ENCODE measurements around the gene FOXL1.

Gene FOXL1

DNA sequence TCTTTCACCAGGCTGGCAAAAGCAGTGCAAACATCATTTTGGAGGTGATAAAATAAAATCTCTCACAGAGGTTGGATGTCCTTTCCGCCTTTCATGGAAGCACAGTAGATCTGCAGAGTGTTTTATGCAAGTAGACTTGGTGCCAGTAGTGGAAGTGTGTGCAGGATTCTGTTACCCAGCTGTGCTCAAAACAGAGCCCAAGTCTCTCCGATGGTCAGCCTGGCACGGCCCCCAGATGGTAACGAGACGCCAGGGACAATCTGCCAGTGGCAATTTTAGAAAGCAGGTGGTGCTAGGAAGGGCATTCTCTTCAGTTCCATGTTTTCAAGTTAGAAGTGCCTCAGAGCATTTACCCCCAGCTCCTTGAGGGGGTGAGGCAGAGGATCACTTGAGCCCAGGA lies 21.8 kb upstream of the FOXL1 start:
- H3K27ac Mint-ChIP-seq = no peak overlapping the region
- peaks cover 14% of the 10 kb centered on the region for H3K27me3 Mint-ChIP-seq
- peaks cover 26% of the 10 kb centered on the region for H3K4me1 Mint-ChIP-seq (ENCODE audit: low read depth)
- H3K4me3 Mint-ChIP-seq = no peak overlapping the region
- peaks cover 34% of the 10 kb centered on the region for H3K36me3 Mint-ChIP-seq (ENCODE audit: low read depth)
- no peaks in the 10 kb centered on the region for H3K9me3 Mint-ChIP-seq
- intact Hi-C loops (cut with micrococcal nuclease) = no loop called here

- intact Hi-C loops (cut with micrococcal nuclease) = no loop called here
- Mint-ChIP-seq H3K4me3 (no peak overlapping the region), H3K9me3 (no peaks in the 10 kb centered on the region)
Measured at GRCh38 chr16:86557587-86557986, 20.8 kb upstream of the FOXL1 start.

DNA sequence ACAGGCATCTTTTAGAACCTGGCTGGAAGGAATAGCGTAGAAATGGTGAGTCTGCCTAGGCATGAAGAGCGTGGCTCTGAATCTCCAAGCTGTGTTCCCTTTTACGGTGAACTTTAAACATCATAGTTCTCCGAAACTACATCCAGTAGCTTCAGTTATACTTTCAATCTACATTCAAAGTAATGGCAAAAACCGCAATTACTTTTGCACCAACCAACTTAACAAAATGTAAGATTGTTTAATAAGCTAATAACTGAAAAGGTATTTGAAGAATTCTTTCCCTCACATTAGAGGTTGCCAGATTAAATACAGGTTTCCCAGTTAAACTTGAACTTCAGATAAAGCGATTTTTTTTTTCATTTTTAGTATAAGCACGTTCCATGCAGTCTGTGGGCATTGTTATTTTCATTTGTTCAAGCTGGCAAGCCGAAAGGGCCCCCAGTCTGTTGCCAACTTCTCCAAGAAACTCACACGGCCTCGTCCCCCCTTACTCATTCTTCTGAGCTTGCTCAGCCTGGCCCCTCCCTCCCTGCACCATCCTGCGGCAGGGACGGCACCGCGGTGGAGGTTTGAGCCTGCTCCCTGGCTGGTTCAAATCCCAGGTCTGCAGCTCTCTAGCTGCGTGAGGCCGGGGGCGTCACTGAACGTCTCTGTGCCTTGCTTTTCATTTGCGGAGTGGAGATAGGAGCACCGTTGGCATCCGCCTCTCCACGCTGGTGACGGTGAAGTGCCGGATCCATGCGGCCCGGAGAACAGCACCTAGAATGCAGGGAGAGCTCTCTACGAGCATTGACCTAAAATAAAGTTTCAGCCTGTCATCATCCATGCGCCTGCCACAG lies 19.8 kb upstream of the FOXL1 start:
- Mint-ChIP-seq H3K4me1 (ENCODE audit: low read depth) (peaks cover 21% of the 10 kb centered on the region), H3K4me3 (no peak overlapping the region)
- intact Hi-C loops (cut with micrococcal nuclease) = no loop called here

More at GRCh38 chr16:86557587-86557986, 20.8 kb upstream of the FOXL1 start:
- Mint-ChIP-seq H3K27me3 (peaks cover 19% of the 10 kb centered on the region), H3K27ac (no peak overlapping the region), H3K36me3 (ENCODE audit: low read depth) (peaks cover 24% of the 10 kb centered on the region), H3K4me1 (ENCODE audit: low read depth) (peaks cover 23% of the 10 kb centered on the region)

GRCh38 chr16:86559802-86560305 lies 18.5 kb upstream of the FOXL1 start:
- H3K36me3 Mint-ChIP-seq (ENCODE audit: low read depth) = peaks cover 9% of the 10 kb centered on the region
- no peak overlapping the region for H3K27ac Mint-ChIP-seq
- peaks cover 18% of the 10 kb centered on the region for H3K4me1 Mint-ChIP-seq (ENCODE audit: low read depth)
- intact Hi-C loops (cut with micrococcal nuclease) = loop anchor here (5.0 kb wide), 1 partner anchor 717 kb away; no protein-coding TSS in a partner anchor
- no peaks in the 10 kb centered on the region for H3K9me3 Mint-ChIP-seq
- H3K27me3 Mint-ChIP-seq = peaks cover 41% of the 10 kb centered on the region
- no peak overlapping the region for H3K4me3 Mint-ChIP-seq

More for the DNA sequence above, 19.8 kb upstream of the FOXL1 start:
- no peaks in the 10 kb centered on the region for H3K9me3 Mint-ChIP-seq
- no peak overlapping the region for H3K27ac Mint-ChIP-seq
- peaks cover 14% of the 10 kb centered on the region for H3K36me3 Mint-ChIP-seq (ENCODE audit: low read depth)
- H3K27me3 Mint-ChIP-seq = peaks cover 28% of the 10 kb centered on the region

GRCh38 chr16:86562356-86562755 lies 16.0 kb upstream of the FOXL1 start:
- Mint-ChIP-seq H3K4me3 (no peak overlapping the region), H3K27me3 (peaks cover 59% of the 10 kb centered on the region), H3K27ac (no peak overlapping the region), H3K4me1 (ENCODE audit: low read depth) (peaks cover 8% of the 10 kb centered on the region), H3K36me3 (ENCODE audit: low read depth) (no peaks in the 10 kb centered on the region), H3K9me3 (no peaks in the 10 kb centered on the region)
- intact Hi-C loops (cut with micrococcal nuclease) = loop anchor here (5.0 kb wide), 1 partner anchor 715 kb away; no protein-coding TSS in a partner anchor

DNA sequence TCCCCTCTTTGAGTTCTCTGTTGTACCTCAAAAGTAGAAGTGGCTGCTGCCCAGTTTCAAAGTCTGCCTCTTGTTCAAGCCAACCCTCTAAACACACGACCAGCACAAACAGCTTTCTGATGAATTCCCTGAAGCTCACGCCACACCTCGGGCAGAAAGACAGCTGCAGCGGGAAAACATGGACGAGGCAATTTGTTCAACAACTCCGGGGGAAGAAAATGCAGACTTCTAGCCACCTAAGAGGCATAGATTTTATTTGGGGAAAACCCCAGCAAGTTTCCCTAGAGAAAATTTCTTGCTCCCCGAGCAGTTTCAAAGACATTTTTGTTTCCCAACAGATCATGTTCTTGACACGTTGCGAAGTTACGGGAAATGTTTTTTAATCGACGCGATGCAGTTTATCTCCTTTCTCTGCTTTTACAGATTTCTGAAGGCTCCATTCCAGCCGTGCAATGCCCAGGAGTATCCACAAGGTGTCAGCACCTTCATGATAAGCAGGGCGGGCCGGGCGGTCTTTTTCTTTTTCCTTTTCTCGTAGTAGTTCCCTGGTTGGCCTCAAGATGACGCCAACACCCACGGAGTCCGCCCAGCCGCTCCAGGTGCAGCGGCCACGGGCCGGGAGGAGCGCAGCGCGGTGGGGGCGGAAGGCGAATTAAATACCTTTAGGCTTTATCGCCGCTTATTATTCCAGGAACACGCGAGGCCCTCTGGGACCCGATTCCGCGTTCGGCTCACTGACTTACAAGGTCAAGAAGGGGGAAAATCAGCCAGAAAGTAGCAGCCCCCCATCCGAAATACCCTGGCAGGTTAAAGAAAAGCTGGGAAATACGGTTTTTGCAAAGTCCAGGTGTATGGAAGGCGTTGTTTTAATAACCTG lies 14.6 kb upstream of the FOXL1 start:
- intact Hi-C loops (cut with micrococcal nuclease) = loop anchor here (1.0 to 5.0 kb wide), 3 partner anchors 499 to 714 kb away; no protein-coding TSS in a partner anchor
- Mint-ChIP-seq H3K27me3 (peaks cover 62% of the 10 kb centered on the region), H3K4me1 (ENCODE audit: low read depth) (peaks cover 8% of the 10 kb centered on the region), H3K36me3 (ENCODE audit: low read depth) (no peaks in the 10 kb centered on the region), H3K27ac (no peak overlapping the region), H3K9me3 (no peaks in the 10 kb centered on the region), H3K4me3 (peak overlapping the region; percentile 42)

DNA sequence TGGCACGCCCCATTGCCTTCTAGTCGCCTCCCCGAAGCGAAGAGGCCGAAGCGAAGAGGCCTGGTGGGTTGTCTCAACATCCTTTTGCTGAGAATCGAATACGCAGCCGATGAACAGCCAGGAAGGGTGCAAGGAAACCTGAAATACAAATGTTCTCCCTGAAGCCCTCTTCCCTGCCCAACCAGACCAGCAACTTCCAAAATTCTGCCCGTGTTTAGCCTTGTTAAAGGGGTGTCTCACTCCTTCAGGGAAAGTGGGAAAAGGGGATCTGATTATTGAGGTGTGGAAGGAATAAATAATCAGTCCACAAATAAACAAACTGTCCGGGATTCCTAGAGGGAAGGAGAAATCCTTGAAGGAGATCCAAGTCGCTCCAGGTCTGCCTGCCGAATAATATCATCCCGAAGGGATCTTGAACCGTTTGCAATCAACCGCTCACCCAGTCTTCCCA lies 13.1 kb upstream of the FOXL1 start:
- H3K9me3 Mint-ChIP-seq = no peaks in the 10 kb centered on the region
- H3K4me3 Mint-ChIP-seq = no peak overlapping the region
- no peak overlapping the region for H3K27ac Mint-ChIP-seq
- peaks cover 74% of the 10 kb centered on the region for H3K27me3 Mint-ChIP-seq
- no peaks in the 10 kb centered on the region for H3K36me3 Mint-ChIP-seq (ENCODE audit: low read depth)
- intact Hi-C loops (cut with micrococcal nuclease) = no loop called here
- peaks cover 8% of the 10 kb centered on the region for H3K4me1 Mint-ChIP-seq (ENCODE audit: low read depth)

GRCh38 chr16:86565644-86566511 lies 12.5 kb upstream of the FOXL1 start:
- Mint-ChIP-seq H3K4me3 (no peak overlapping the region), H3K36me3 (ENCODE audit: low read depth) (no peaks in the 10 kb centered on the region), H3K9me3 (no peaks in the 10 kb centered on the region), H3K4me1 (ENCODE audit: low read depth) (peaks cover 8% of the 10 kb centered on the region), H3K27me3 (peaks cover 77% of the 10 kb centered on the region), H3K27ac (no peak overlapping the region)
- intact Hi-C loops (cut with micrococcal nuclease) = no loop called here

DNA sequence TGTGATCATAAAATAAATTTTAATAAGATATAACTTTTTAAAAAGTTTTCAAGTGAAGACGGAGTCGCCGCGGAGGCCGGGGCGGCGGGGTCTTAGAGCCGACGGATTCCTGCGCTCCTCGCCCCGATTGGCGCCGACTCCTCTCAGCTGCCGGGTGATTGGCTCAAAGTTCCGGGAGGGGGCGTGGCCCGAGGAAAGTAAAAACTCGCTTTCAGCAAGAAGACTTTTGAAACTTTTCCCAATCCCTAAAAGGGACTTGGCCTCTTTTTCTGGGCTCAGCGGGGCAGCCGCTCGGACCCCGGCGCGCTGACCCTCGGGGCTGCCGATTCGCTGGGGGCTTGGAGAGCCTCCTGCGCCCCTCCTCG lies 11.8 kb upstream of the FOXL1 start, which contains the start of gene FOXC2:
FOXC2 (plus strand) TSS at position 229 of the 365 bp plus-strand sequence. CDS start 507 bp downstream, outside the sequence.
- Mint-ChIP-seq H3K36me3 (ENCODE audit: low read depth) (no peaks in the 10 kb centered on the region), H3K9me3 (no peaks in the 10 kb centered on the region), H3K4me3 (peak within 1 kb of the TSS; percentile 33), H3K4me1 (ENCODE audit: low read depth) (peaks cover 8% of the 10 kb centered on the region), H3K27ac (no peak within 1 kb of the TSS), H3K27me3 (peaks cover 82% of the 10 kb centered on the region)
- intact Hi-C loops (cut with micrococcal nuclease) = no loop called here

- no peaks in the 10 kb centered on the region for H3K9me3 Mint-ChIP-seq
Measured at GRCh38 chr16:86566966-86567700, 11.2 kb upstream of the FOXL1 start.

DNA sequence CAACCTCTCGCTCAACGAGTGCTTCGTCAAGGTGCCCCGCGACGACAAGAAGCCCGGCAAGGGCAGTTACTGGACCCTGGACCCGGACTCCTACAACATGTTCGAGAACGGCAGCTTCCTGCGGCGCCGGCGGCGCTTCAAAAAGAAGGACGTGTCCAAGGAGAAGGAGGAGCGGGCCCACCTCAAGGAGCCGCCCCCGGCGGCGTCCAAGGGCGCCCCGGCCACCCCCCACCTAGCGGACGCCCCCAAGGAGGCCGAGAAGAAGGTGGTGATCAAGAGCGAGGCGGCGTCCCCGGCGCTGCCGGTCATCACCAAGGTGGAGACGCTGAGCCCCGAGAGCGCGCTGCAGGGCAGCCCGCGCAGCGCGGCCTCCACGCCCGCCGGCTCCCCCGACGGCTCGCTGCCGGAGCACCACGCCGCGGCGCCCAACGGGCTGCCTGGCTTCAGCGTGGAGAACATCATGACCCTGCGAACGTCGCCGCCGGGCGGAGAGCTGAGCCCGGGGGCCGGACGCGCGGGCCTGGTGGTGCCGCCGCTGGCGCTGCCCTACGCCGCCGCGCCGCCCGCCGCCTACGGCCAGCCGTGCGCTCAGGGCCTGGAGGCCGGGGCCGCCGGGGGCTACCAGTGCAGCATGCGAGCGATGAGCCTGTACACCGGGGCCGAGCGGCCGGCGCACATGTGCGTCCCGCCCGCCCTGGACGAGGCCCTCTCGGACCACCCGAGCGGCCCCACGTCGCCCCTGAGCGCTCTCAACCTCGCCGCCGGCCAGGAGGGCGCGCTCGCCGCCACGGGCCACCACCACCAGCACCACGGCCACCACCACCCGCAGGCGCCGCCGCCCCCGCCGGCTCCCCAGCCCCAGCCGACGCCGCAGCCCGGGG lies 10.4 kb upstream of the FOXL1 start:
- Mint-ChIP-seq H3K9me3 (no peaks in the 10 kb centered on the region), H3K27ac (no peak overlapping the region), H3K27me3 (peaks cover 86% of the 10 kb centered on the region), H3K4me1 (ENCODE audit: low read depth) (peaks cover 8% of the 10 kb centered on the region), H3K36me3 (ENCODE audit: low read depth) (no peaks in the 10 kb centered on the region), H3K4me3 (no peak overlapping the region)
- intact Hi-C loops (cut with micrococcal nuclease) = no loop called here

More at GRCh38 chr16:86566966-86567700, 11.2 kb upstream of the FOXL1 start:
- no peak overlapping the region for H3K27ac Mint-ChIP-seq
- peak overlapping the region; percentile 33 for H3K4me3 Mint-ChIP-seq
- H3K36me3 Mint-ChIP-seq (ENCODE audit: low read depth) = no peaks in the 10 kb centered on the region
- H3K4me1 Mint-ChIP-seq (ENCODE audit: low read depth) = peaks cover 8% of the 10 kb centered on the region
- peaks cover 84% of the 10 kb centered on the region for H3K27me3 Mint-ChIP-seq
- intact Hi-C loops (cut with micrococcal nuclease) = no loop called here

All from dendritic cell treated with granulocyte-macrophage colony-stimulating factor and Interleukin-4, amounts not matched to agents 40 ng/mL and 50 ng/mL, for 4 days (primary cell).